Prostate gland (tissue), 2 donors: ENCODE measurements around the gene JARID2.

ENCODE experiments used
- POLR2A ChIP-seq: fragments of 450-650 bp; IDR thresholded peaks from one replicate; pipeline ENCODE4 v1.6.1; 2016; ENCODE audit warnings: antibody characterized with exemption, mild to moderate bottlenecking
- TF ChIP-seq, protein P1 (sequence below), 4 experiments: fragments of 200-600 bp in 2 of 4; fragments of 450-650 bp in 2 of 4; sonication (generic) in 2 of 4; IDR thresholded peaks; 1 replicate in 3 of 4; 2 replicates in 1 of 4; pipeline ENCODE4 v1.5.1; 2016 to 2019; ENCODE audit warnings: antibody characterized with exemption in 4 of 4, mild to moderate bottlenecking in 2 of 4, moderate library complexity in 2 of 4

DNA sequence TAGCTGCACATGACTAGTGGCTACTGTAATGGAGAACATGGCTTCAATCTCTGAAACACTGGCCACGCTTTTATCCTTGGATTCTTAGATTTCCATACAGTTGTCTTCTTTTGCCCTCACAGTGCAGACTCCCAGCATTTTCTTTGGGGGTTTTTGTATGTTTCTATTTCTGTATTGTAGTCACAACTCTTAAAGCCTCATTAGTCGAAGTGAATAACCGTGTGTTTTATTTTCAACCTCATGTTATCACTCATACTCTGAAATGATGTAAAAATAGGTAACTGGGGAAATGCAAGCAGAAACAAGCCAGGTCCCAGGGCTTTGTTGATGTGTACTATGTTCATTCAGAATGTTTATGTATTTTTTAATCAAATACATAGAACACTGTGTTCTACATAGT lies 162.9 kb downstream of the JARID2 start:
- TF ChIP-seq, protein P1, sequence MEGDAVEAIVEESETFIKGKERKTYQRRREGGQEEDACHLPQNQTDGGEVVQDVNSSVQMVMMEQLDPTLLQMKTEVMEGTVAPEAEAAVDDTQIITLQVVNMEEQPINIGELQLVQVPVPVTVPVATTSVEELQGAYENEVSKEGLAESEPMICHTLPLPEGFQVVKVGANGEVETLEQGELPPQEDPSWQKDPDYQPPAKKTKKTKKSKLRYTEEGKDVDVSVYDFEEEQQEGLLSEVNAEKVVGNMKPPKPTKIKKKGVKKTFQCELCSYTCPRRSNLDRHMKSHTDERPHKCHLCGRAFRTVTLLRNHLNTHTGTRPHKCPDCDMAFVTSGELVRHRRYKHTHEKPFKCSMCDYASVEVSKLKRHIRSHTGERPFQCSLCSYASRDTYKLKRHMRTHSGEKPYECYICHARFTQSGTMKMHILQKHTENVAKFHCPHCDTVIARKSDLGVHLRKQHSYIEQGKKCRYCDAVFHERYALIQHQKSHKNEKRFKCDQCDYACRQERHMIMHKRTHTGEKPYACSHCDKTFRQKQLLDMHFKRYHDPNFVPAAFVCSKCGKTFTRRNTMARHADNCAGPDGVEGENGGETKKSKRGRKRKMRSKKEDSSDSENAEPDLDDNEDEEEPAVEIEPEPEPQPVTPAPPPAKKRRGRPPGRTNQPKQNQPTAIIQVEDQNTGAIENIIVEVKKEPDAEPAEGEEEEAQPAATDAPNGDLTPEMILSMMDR (IDR thresholded peaks at IDR 0.05), result no peak
- no peak for TF ChIP-seq POLR2A
